Measurements from ENCODE around the gene LAMA2. TPM values are rescaled to one million over a fixed set of nuclear protein-coding genes. Genes with fewer than 3 reads are reported as not detected.

Gene LAMA2
- total and polyA plus RNA-seq, 4 donors, result 5.2 to 105 (median 45.9) TPM

GRCh38 chr6:129417416-129418086 is 534.6 kb downstream of the LAMA2 start:
- H3K9me3 ChIP-seq (ENCODE audit: control insufficient read depth in 4 of 4, insufficient read depth in 3 of 4, low read length in 3 of 4), result peaks cover 0 to 2% (median 0%) of the 10 kb centered on the region in 4 donors
- TF ChIP-seq CTCF (IDR thresholded peaks at IDR 0.05; ENCODE audit: control extremely low read depth, extremely low read depth), result no peak
- no peak overlapping the region for H3K9ac ChIP-seq (ENCODE audit: insufficient read depth in 1 of 2, low read length in 2 of 2)
- no peaks in the 10 kb centered on the region for H3K27me3 ChIP-seq (ENCODE audit: control insufficient read depth in 3 of 3, insufficient read depth in 3 of 3, low read length in 2 of 3)
- DNase-seq (no peak), ATAC-seq (ENCODE audit: insufficient read depth, low FRiP score) (no peak)
- WGBS, 2 donors, result 94 to 96% methylated on average over 8 of the region's 8 CpGs
- no peak overlapping the region for H3K4me3 ChIP-seq
- peaks cover 0 to 11% (median 8%) of the 10 kb centered on the region in 4 donors for H3K36me3 ChIP-seq (ENCODE audit: control insufficient read depth in 4 of 4, insufficient read depth in 4 of 4, low read length in 4 of 4)
- H3K27ac ChIP-seq (ENCODE audit: low read depth in 1 of 2, low read length in 1 of 2), result no peak overlapping the region
- H3K4me1 ChIP-seq (ENCODE audit: control insufficient read depth in 5 of 5, insufficient read depth in 5 of 5, low read length in 5 of 5), result no peaks in the 10 kb centered on the region

- H3K9ac ChIP-seq (ENCODE audit: insufficient read depth in 1 of 2, low read length in 2 of 2), result no peak overlapping the region
- TF ChIP-seq CTCF (IDR thresholded peaks at IDR 0.05; ENCODE audit: control extremely low read depth, extremely low read depth), result no peak
- peaks cover 0 to 11% (median 8%) of the 10 kb centered on the region in 4 donors for H3K36me3 ChIP-seq (ENCODE audit: control insufficient read depth in 4 of 4, insufficient read depth in 4 of 4, low read length in 4 of 4)
- ATAC-seq (ENCODE audit: insufficient read depth, low FRiP score) (no peak), DNase-seq (no peak)
- peaks cover 0 to 2% (median 0%) of the 10 kb centered on the region in 4 donors for H3K9me3 ChIP-seq (ENCODE audit: control insufficient read depth in 4 of 4, insufficient read depth in 3 of 4, low read length in 3 of 4)
- 86 to 97% methylated on average over 2 of the region's 2 CpGs for WGBS, 2 donors
- no peaks in the 10 kb centered on the region for H3K27me3 ChIP-seq (ENCODE audit: control insufficient read depth in 3 of 3, insufficient read depth in 3 of 3, low read length in 2 of 3)
- no peak overlapping the region for H3K4me3 ChIP-seq
- H3K4me1 ChIP-seq (ENCODE audit: control insufficient read depth in 5 of 5, insufficient read depth in 5 of 5, low read length in 5 of 5), result no peaks in the 10 kb centered on the region
- H3K27ac ChIP-seq (ENCODE audit: low read depth in 1 of 2, low read length in 1 of 2), result no peak overlapping the region
Observed at GRCh38 chr6:129419324-129419723, 536.4 kb downstream of the LAMA2 start.

- no peak overlapping the region for H3K4me3 ChIP-seq
- no peak for DNase-seq
- H3K9ac ChIP-seq (ENCODE audit: insufficient read depth in 1 of 2, low read length in 2 of 2), result no peak overlapping the region
- WGBS, 2 donors, result 59 to 79% methylated on average over 2 of the region's 2 CpGs
- no peak for ATAC-seq (ENCODE audit: insufficient read depth, low FRiP score)
- H3K9me3 ChIP-seq (ENCODE audit: control insufficient read depth in 4 of 4, insufficient read depth in 3 of 4, low read length in 3 of 4), result no peaks in the 10 kb centered on the region
- H3K4me1 ChIP-seq (ENCODE audit: control insufficient read depth in 5 of 5, insufficient read depth in 5 of 5, low read length in 5 of 5), result no peaks in the 10 kb centered on the region
- no peaks in the 10 kb centered on the region for H3K27me3 ChIP-seq (ENCODE audit: control insufficient read depth in 3 of 3, insufficient read depth in 3 of 3, low read length in 2 of 3)
- TF ChIP-seq CTCF (IDR thresholded peaks at IDR 0.05; ENCODE audit: control extremely low read depth, extremely low read depth), result no peak
- H3K36me3 ChIP-seq (ENCODE audit: control insufficient read depth in 4 of 4, insufficient read depth in 4 of 4, low read length in 4 of 4), result peaks cover 0 to 22% (median 10%) of the 10 kb centered on the region in 4 donors
- H3K27ac ChIP-seq (ENCODE audit: low read depth in 1 of 2, low read length in 1 of 2), result no peak overlapping the region
Observed at GRCh38 chr6:129426343-129426742, 543.4 kb downstream of the LAMA2 start.
